IPS DF 19.7 (cell line): ENCODE data around the gene RPS27L.

Source experiments
- DNase-seq: peaks from one replicate; pipeline ENCODE4 v3.0.0-alpha.2; 2013; ENCODE audit warnings: low read depth, low spot score

Gene RPS27L

DNA sequence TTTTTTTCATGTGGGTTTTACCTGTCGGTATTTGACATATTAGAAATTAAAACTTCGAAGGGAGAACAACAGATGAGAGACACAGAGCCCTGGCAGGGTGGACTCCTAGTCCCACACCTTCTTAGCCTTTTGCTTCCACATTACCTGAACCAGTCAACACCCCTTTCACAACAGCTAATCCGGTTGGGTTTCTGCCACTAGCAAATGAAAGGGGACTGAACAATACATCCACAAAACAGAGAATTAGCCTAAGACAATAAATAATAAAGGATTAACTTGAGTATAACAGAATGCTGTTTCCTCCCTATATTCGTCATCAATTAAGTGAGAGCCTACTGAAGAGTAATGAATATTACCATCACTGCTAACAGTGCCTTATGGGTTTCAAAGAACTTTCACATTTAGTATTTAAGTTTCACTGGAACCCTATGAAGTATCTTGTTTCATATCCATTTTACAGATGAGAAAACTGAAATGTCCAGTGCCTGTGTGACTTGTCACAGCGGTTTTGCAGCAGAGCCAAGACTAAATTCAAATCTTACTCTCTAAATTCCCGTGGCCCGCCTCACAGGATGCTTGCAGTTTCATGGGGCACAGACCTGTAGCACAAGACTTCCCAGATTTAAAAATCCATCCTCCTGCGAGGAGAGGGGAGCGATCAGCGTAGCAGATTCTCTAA lies 31.1 kb upstream of the RPS27L start:
- no peak for DNase-seq

DNA sequence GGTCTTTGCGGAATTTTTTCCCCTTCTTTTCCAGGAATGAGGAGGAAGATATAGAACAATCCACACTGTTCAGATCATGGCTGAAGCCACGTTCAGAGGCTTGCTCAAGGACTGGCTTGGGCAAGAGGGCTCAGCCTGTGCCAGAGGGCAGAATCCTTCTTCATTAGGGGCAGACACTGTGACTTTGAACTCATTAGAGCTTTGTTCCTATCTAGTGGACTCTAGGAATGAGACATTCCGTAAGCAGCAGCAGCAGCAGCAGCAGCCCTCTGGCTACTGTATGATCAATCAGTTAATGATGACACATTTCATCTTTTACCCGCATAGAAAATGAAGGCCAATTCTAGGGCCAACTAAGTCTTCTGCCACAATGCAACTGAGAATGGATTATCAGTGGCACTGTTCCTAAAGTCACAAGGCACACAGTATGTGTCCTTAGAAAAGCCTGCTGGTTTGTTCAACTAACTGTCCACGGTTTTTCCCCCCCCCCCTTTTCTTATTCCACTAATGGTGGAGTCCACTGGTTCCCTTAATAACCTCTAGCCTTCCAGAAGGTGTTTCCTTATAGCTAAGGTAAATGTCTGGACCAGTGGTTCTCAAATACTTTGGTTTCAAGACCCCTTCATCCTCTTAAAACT lies 30.4 kb upstream of the RPS27L start:
- DNase-seq, result no peak

DNA sequence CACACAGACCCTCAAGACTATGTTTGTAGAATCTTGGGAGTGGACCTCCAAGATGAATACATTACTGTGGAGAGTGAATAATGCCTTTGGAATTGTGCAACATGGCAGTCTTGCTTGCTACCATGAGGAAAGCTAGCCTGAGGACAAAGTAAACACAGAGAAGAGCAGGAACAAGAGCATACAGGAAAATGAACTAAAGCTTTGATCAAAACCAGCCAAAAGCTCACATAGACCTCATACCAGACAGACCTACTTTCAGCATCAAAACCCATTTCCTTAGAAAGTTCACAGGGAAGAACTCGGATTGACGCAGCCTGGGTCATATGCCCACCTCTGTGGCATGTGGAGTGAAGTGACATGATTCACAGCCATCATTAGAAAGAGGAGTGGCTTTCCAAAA lies 28.8 kb upstream of the RPS27L start:
- DNase-seq, result no peak

DNA sequence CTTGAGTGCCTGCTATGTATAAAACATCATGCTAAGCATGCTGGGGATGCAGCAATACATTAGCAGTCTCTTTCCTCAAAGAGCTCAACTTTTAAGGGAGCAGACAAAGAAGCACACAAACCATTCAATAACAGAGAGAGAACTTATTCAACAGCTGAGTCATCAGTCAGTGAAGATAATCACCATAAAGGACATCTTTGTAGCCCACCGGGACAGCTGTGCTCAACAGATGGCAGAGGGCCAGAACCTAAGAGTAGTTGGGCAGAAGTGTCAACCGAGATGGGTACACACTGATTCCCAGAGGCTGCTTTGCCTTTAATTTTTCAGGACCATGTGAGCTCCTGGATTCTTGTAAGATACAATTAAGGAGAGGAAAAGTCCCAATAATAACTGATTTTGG lies 27.9 kb upstream of the RPS27L start:
- no peak for DNase-seq

DNA sequence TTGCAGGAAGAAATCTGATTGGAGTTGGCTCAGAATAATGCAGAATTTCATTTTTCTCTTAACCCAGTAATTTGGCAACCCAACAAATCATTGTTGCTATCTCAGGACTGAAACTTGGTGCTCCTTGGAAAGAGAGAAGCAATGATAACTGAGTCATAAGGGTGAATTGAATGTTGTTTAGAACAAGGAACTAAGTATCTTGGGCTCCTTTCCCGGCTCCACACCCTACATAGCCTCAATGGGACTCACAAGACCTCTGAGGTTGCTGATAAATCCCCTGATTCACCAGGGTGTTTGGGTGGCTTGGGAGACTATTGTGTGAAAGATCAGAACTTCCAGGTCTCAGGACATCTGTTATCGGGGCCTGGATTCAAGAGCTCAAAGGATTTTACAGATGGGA lies 24.4 kb upstream of the RPS27L start:
- no peak for DNase-seq

DNA sequence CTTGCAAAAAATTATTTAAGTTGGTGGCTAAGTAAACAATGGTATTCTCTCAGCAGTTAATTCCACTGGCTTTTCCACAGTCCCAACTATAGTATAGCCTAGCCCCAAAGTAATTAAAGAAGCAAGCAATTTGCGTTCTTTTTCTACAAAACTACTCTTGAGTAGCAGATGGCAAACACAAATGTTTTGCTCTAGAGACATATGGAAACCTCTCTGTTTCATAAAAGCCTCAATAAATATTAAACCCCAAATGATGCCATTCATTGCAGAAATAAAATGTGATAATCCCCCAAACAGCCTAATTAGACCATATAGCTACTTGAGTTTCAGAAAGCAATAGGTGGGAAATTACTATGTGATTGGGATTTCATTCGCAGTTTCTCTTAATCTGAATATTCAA lies 23.5 kb upstream of the RPS27L start:
- no peak for DNase-seq

DNA sequence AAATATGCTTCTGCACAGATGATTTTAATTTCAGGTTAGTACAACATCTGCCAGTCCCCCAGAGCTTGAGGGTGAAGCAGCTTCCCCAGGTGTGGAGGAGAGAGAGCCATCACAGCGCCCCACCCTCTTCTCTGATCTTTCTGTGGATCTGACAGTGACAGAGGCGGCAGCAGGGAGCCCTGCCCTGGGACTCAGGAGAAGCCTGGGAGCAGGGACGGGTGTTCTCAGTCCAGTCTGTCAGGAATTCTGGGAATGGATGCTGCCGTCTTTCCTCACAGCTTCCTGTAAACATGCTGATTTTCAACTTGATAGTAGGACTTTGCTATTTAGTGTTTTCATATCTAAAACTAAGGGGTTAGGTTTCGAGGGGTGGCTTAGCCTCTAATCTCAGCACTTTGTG lies 20.8 kb upstream of the RPS27L start:
- DNase-seq, result no peak

DNA sequence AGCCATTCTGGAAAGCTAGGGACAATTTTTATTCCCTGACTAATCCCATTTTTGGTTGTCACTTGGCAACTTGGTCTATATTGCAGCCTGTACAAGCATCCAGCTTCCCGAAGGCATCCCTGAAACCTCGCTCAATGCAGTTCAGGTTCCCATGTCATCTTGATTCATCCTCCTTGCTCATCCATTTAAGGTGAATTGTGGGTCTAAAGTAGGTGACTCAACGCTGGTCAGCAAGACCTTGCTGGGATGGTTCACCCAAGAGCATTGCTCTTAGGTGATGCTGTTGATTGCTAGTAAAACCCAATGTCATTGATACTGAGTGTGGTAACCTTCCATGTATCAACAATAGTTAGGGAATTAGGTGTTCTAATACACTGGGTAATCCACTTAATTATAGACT lies 19.0 kb upstream of the RPS27L start:
- DNase-seq, result no peak

DNA sequence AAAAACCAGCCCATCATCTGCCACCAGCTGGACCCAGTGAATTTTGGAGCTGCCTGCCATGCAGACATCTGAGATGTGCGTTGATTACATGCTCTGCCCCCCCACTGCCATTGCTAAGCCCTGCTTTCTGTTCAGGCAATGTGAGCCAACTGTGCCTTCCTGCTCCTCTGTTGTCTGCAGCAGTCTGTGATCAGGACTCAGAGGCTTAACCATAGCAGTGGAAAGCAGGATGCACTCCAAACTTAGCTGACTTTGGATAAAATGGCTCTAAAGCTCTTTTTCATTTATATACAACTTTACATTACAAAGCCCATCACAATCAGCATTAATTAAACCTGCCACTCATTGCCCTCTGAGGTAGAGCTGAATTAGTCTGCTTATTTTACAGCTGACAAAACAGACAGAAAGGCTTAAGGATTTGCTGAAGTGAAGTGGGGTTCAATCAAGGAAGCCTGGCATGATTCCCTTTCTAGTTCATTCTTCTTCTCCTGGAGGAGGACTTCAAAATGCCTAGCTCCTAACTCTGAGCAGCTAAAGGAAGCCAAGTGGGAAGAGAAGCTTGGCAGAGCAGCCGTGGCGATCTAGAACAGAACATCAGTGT lies 15.7 kb upstream of the RPS27L start:
- no peak for DNase-seq

DNA sequence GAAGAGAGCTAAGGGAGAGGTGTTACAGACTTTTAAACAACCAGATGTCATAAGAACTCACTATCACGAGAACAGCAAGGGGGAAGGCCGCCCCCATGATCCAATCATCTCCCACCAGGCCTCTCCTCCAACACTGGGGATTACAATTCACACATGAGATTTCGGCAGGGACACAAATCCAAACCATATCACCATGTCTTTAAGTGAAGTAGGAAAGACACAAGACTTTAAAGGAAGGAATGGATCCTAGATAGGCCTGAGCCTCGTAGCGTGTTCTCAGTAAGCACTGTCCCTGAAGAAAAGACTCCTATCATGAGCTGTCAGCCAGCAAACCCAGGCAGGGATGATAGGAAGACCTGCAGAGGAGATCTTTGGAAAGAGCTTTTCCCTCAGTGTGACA lies 15.1 kb upstream of the RPS27L start:
- no peak for DNase-seq

DNA sequence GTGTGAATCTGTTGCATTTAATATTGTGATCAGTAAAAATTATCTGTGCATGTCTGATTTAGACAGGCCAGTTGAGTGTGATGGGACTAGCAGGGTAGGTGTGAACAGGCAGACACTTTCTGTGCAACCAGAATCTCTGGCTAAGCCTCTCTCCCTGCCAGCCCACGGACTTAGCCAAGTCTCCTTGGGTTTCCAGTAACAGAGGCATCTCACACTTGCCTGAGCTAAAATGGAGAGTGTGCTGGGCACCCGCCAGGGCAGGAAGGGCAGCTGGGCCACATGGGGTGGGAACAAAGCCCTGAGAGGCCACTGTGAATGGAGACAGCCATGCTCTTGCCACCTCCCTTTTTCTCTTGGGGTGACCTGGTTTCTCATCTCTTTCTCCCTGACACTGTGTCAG lies 12.5 kb upstream of the RPS27L start:
- DNase-seq, result no peak

DNA sequence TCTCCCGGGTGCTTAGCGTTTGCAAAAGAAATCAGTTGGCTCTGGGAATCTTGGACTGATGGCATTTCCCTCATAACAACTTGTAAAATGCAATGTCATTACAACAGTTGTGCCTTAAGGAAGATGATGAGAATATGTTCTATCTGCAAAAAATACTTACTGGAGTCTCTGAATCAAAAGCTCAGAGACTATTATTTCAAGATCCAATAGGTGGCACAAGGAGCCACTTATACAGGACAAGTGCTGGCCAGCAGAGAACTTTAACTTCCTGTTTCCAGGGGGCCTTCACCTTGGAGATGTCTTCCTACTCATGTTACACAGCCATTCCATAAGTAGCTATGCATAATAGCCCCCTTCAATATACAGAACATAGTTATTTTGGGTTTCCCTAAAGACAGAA lies 8.9 kb upstream of the RPS27L start:
- no peak for DNase-seq

DNA sequence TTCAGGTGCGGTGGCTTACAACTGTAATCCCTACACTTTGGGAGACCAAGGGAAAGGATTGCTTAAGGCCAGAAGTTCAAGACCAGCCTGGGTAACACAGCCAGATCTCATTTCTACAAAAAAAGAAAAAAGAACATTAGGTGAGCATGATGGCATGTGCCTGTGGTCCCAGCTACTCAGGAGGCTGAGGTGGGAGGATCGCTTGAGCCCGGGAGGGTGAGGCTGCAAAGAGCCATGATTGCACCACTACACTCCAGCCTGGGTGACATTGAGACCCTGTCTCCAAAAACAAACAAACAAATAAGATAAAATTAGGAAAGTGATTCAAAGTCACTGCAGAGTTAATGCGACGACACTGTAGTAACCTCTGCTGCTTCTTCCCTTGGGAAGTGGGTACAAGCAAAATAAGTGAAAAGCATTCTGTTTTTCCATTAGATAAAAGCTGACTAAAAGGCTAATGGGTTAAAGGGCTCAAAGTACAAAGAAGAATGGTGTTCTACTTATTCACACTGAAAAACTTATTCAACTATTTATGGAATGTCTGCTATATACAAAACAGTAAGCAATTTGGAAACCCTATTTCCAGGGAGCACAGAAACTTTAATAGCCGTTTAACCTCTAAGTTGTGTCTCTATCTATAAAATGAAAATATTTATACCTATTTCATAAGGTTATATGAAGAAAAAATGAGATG lies 8.0 kb upstream of the RPS27L start:
- DNase-seq, result no peak

DNA sequence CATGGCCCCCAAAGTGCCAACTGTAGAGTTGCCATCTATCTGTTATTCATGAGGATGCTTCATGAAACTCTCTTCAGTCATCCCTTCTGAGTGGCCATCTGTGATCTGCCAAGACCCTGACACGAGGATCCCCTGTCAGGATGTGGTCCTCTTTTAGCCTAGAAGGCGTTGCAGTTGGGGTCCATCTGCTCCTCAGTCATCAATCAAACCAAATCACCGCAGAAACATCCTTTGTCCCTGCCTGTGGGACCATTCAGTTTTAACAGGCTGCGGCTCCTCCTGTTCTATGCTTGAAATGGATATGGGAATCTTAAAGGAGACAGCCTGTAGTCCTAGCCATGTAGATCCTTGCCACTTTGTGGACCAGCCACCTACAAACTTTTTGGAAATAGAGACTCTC lies 5.9 kb upstream of the RPS27L start:
- DNase-seq, result no peak

DNA sequence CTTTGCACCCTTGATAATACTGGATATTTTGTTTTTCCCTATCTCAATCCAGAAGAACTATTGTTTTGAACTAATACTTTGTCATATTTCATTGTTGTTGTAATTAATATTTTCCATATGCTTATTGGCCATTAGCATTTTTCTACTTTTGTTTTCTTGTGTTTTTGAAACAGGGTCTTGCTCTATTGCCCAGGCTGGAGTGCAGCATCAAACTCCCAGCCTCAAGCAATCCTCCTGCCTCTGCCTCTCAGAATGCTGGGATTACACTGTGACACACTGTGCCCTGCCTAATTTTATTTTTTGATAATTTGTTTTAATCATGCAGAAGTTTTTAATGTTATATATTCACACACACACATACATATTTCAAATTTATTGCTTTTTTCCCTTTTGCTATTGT lies 3.4 kb upstream of the RPS27L start:
- DNase-seq, result no peak

DNA sequence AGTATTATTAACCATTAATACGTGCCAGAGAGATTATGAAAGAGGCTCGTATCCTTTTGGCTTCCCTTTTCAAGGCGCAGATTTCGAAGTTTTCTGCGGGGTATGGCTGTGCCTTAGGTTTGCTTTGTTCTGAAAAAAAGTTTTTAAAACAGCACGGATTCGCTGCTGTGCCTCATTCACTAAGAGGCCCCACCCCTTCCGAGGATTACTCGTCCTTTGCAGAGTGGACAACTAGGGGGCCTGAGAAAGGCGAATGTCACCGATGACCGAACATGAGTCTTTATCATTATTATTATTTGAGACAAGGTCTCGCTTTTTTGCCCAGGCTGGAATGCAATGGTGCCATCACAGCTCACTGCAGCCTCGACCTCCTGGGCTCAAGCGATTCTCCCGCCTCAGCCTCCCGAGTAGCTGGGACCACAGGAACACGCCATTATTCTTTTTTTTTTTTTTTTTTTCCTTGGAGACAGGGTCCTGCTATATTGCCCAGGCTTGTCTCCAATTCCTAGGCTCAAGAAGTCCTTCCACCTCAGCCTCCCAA lies 684 bp upstream of the RPS27L start:
- no peak for DNase-seq

DNA sequence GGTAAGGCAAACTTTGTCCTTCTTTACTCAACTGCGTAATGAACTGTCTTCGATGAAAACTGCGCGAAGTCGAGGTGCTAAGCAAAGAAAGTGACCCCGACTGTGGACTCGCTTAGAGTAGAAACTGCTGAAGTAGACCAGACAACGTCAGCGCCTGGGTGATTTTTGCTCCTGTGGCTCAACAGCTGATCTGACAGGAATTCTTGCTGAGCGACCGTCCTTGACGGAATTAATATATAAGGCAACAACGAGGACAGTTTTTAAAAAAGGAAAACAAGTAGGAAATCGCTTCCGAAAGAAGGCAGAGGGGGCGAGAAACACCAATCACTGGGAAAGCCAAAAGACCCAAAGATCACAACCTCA lies 541 bp downstream of the RPS27L start:
- DNase-seq, result no peak

DNA sequence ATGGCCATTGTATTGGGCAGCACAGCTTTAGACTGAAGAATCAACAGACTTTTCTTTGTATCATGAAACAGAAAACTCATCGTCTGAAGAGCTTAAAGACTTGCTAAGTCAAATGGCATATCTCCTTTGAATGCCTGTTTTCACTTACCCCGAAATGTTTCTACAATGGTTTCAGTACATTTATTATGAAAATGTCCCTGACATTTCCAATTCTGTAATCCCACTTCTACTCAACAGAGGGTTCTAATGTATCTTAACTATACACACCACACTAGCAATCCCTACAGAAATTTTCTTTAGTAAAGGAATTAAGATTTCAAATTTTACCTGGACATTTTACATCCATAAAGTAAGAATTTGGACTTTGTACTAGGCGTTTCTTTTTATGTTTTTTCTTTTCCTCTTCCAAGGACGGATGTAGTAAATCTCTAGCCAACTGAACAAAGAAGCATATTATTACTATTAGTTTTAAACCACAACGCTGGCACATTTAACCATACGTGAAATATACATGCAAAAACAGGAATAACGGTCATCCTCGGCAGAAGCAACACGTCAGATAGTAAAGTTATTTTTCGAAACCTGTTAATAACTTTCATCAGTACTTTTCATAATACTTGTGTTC lies 1.1 kb downstream of the RPS27L start:
- DNase-seq, result no peak

DNA sequence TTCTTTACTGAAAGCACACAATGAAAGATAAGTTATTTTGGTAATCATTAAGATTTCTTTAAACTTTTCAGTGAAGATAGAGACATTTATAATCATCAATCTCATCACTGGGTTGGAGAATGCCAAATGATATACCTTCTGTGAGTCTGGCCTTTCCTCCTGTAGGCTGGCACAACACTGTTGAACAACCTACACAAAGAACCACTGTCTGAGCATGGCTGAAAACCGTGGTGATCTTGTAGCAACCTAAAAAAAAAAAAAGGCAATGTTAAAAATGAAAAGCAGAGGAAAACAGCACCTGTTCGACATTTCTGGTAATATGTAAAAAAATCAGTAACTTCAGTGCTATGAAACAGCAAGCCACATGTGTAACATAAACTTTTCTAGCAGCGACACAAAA lies 1.8 kb downstream of the RPS27L start:
- no peak for DNase-seq

DNA sequence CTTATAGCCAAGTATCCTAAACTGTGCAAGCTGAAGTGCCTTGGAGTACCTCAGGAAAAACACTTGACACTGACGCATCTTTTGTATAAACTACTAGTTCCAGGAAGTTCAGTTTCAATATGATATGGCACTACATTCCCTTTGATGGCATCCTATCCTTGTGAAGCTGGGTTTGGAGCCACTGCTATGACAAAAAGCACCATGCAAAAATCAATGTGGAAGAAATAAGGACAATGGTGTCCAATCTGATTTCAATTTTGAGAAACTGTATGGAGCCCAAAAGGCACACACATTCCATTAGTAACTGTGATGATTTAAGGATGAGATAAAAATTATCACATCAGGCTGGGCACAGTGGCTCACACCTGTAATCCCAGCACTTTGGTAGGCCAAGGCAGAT lies 5.6 kb downstream of the RPS27L start:
- DNase-seq, result no peak

DNA sequence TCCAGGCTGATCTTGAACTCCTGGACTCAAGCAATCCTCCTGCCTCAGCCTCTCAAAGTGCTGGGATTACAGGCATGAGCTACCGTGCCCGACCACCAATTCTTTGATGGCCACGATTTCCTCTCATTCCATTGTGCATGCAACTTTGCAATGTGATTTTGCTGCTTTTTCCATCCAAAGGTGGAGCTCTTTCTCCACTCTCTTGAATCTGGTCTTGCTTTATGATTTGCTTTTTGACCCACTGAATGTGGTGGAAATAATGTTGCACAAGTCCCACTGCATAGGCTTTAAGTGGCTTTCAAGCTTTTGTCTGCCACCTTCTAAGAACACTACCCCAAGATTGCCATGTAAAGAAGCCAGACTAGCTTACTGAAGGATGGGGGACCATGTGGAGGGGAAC lies 10.6 kb downstream of the RPS27L start:
- DNase-seq, result no peak

DNA sequence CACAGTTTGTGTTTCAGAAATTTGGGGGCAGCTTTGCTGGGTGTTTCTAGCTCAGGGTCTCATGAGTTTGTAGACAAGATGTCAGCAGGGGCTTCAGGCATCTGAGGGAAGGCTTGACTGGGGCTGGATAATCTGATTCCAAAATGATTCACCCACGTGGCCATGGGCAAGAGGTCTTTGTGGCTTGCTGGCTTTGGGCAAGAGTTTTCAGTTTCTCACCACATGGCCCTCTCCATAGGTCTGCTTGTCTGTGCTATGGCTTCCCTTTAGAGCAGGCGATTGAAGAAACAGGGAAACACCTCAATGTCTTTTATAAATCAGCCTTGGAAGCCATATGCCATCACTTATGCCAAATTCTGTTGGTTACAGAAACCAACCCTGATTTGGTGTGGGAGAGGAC lies 11.9 kb downstream of the RPS27L start:
- DNase-seq, result no peak
